ENCODE measurements around the gene CNTN6. TPM values are rescaled to one million over a fixed set of nuclear protein-coding genes. Genes with fewer than 3 reads are reported as not detected.
A peak's percentile ranks its signal among the peaks of the same experiment; 100 is the strongest.

CNTN6 gene
- polyA plus RNA-seq, 4 donors: 2.2 to 6.6 (median 2.6) TPM

- DNase-seq (ENCODE audit: low read depth in 4 of 4, low spot score in 3 of 4): no peak
Observed at GRCh38 chr3:1400571-1400970, 307.7 kb downstream of the CNTN6 start.

GRCh38 chr3:1404270-1404962 is 311.6 kb downstream of the CNTN6 start:
- DNase-seq (ENCODE audit: low read depth in 4 of 4, low spot score in 3 of 4): peak in 2 of 4 donors; percentile 6 to 12

- no peak for DNase-seq (ENCODE audit: low read depth in 4 of 4, low spot score in 3 of 4)
Observed at GRCh38 chr3:1406250-1406649, 313.4 kb downstream of the CNTN6 start.

- no peak for DNase-seq (ENCODE audit: low read depth in 4 of 4, low spot score in 3 of 4)
Observed at GRCh38 chr3:1421577-1421976, 328.8 kb downstream of the CNTN6 start.

GRCh38 chr3:1423566-1424089 is 330.8 kb downstream of the CNTN6 start:
- no peak for DNase-seq (ENCODE audit: low read depth in 4 of 4, low spot score in 3 of 4)

- DNase-seq (ENCODE audit: low read depth in 4 of 4, low spot score in 3 of 4): no peak
Observed at GRCh38 chr3:1439395-1439794, 346.6 kb downstream of the CNTN6 start.

- no peak for DNase-seq (ENCODE audit: low read depth in 4 of 4, low spot score in 3 of 4)
Observed at GRCh38 chr3:1442271-1442670, 349.4 kb downstream of the CNTN6 start.

GRCh38 chr3:1444195-1444594 is 351.4 kb downstream of the CNTN6 start:
- no peak for DNase-seq (ENCODE audit: low read depth in 4 of 4, low spot score in 3 of 4)

- DNase-seq (ENCODE audit: low read depth in 4 of 4, low spot score in 3 of 4): no peak
Observed at GRCh38 chr3:1446531-1446930, 353.7 kb downstream of the CNTN6 start.

- DNase-seq (ENCODE audit: low read depth in 4 of 4, low spot score in 3 of 4): no peak
Observed at GRCh38 chr3:1447452-1447851, 354.6 kb downstream of the CNTN6 start.

GRCh38 chr3:1448443-1448842 is 355.6 kb downstream of the CNTN6 start:
- no peak for DNase-seq (ENCODE audit: low read depth in 4 of 4, low spot score in 3 of 4)
